GM23338 (cell line): ENCODE results near the gene GNG7.

Experiments used
- EZH2 ChIP-seq: fragments of 200-600 bp; sonication (generic); IDR thresholded peaks from one replicate; pipeline ENCODE4 v1.8.0; 2017; ENCODE audit warnings: antibody characterized with exemption, mild to moderate bottlenecking, low read depth; ENCODE audit not compliant: unreplicated experiment
- POLR2AphosphoS5 ChIP-seq: IDR thresholded peaks from 2 replicates; pipeline ENCODE4 v1.6.1; 2016; ENCODE audit warnings: antibody characterized with exemption, low read depth
- TF ChIP-seq, protein P1 (sequence below): IDR thresholded peaks from one replicate; pipeline ENCODE4 v1.6.1; 2018; ENCODE audit warnings: antibody characterized with exemption; ENCODE audit not compliant: unreplicated experiment
- TF ChIP-seq, protein P2 (sequence below), 2 experiments: fragments of 200-600 bp in 1 of 2; sonication (generic) in 1 of 2; conservative IDR thresholded peaks; 2 replicates each; pipeline versions ENCODE4 v1.5.1 to v1.6.1; 2016 to 2017; ENCODE audit warnings: antibody characterized with exemption in 2 of 2, low read depth in 2 of 2, mild to moderate bottlenecking in 2 of 2, moderate library complexity in 1 of 2

DNA sequence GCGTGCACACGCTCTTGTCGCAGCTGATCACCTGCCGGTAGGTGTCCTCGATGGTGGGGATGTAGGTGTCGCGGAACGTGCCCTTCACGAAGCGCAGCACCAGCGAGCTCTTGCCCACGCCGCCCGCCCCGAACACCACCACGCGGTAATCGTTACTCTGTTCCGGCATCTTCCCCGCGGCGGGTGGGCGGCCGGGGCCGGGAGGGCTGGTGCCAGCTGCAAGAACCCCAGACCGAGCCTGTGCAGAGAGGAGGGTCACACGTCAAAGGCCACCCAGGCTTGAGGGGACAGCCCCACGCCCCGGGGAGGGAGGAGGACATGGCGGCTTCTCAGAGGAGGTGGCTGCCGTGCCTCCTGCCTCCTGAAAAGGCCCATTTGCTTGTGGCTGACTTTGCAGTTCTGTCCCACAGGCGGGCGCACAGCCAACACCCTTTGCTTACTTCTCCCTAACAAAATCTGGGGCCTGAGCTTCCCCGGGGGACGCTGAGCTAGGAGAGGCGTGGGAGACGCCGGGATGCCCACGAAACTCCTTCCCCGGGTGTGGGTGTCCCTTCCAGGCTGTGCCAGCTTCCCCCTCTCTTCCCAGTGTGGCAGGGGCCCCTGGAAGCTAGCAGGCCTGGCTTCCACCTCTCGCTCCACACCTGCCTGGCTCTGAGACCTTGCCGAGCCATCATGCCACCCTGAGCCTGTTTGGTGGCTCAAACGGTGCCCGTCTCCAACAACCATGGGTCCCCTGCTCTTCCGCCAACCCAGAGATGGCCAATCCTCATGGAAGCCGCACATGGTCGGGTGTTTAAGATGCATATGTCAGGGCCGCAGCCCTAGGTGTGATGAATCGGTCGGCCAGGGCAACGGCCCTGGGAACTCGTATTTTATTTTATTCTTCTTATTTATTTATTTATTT lies 15.4 kb upstream of the GNG7 start:
- TF ChIP-seq, protein P1, sequence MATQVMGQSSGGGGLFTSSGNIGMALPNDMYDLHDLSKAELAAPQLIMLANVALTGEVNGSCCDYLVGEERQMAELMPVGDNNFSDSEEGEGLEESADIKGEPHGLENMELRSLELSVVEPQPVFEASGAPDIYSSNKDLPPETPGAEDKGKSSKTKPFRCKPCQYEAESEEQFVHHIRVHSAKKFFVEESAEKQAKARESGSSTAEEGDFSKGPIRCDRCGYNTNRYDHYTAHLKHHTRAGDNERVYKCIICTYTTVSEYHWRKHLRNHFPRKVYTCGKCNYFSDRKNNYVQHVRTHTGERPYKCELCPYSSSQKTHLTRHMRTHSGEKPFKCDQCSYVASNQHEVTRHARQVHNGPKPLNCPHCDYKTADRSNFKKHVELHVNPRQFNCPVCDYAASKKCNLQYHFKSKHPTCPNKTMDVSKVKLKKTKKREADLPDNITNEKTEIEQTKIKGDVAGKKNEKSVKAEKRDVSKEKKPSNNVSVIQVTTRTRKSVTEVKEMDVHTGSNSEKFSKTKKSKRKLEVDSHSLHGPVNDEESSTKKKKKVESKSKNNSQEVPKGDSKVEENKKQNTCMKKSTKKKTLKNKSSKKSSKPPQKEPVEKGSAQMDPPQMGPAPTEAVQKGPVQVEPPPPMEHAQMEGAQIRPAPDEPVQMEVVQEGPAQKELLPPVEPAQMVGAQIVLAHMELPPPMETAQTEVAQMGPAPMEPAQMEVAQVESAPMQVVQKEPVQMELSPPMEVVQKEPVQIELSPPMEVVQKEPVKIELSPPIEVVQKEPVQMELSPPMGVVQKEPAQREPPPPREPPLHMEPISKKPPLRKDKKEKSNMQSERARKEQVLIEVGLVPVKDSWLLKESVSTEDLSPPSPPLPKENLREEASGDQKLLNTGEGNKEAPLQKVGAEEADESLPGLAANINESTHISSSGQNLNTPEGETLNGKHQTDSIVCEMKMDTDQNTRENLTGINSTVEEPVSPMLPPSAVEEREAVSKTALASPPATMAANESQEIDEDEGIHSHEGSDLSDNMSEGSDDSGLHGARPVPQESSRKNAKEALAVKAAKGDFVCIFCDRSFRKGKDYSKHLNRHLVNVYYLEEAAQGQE = no peak
- TF ChIP-seq, protein P2, sequence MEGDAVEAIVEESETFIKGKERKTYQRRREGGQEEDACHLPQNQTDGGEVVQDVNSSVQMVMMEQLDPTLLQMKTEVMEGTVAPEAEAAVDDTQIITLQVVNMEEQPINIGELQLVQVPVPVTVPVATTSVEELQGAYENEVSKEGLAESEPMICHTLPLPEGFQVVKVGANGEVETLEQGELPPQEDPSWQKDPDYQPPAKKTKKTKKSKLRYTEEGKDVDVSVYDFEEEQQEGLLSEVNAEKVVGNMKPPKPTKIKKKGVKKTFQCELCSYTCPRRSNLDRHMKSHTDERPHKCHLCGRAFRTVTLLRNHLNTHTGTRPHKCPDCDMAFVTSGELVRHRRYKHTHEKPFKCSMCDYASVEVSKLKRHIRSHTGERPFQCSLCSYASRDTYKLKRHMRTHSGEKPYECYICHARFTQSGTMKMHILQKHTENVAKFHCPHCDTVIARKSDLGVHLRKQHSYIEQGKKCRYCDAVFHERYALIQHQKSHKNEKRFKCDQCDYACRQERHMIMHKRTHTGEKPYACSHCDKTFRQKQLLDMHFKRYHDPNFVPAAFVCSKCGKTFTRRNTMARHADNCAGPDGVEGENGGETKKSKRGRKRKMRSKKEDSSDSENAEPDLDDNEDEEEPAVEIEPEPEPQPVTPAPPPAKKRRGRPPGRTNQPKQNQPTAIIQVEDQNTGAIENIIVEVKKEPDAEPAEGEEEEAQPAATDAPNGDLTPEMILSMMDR (conservative IDR thresholded peaks at IDR 0.05; ENCODE audit: low read depth in 2 of 2) = no peak
- no peak for TF ChIP-seq POLR2AphosphoS5
- TF ChIP-seq EZH2 = no peak
